Fibroblast of peridontal ligament (primary cell): ENCODE results near the gene FILIP1L.

Source experiments
- DNase-seq: peaks from one replicate; pipeline ENCODE4 v3.0.0-alpha.2; 2010; ENCODE audit errors: extremely low read depth

FILIP1L gene

DNA sequence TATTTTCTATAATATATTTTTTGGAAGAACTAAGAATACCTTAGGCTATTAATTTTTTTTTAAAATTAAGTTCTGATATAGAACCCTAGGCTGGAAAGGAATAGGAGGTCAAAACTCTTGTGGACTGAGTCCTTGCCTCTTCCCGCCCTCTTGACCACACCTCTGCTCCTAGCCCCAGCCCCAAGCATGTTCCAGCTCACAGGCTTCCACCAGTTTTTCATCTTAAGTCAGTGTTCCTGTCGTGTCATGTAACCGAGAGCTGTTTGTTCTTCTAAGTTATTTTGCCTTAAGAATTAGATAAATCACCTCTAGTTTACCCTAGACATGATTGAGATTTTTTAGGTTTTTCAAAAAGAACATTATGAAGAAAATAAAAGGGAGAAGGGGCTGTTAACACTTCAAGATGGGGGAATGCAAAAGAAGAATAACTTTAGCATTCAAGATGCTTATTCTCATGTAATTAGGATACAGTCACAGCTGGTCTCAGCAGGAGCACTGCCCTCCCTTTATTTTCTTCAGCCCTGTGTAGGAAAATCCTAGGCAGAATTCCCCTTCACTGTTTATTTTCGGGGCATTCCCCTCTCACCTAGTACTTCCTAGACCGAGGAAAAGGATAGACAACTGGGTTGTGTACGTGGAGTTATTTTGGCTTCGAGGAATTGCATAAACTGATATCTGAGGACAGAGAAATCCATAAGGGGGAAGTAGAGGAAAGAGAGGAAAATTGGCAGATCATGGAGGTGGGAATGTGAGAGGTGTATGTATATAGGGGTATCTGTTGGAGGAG is 186.4 kb downstream of the FILIP1L start:
- DNase-seq: no peak

DNA sequence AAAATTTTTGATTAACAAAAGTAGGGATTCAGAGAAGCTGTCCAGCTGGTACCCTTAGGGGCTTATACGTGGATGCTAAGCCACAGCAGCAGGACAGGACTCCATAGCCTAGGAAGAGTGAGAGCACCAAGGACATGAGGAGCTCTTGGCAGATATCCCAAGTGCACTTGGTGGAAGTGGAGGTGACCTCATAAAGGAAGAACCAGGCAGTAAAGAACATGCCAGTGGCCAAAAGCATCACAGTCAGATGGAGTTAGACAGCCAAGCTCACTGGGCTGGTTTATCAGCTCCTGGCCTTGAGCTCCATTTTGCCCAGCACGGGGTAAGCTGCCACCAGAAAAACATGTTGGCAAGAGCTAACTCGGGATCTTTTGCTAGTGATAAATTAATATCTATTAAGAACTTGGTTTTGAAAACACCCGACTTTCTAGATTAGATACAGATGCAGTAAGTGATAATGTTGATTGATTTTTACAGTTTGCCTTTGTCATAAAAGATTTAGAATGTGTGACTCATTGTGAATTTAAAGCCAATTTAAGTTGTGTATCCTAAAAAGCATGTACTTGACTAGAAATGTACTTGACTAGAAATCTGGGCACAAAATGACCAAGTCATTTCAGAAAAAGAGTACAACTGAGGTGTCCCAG is 188.6 kb downstream of the FILIP1L start:
- peak; percentile 61 for DNase-seq

GRCh38 chr3:99923873-99924272 is 190.4 kb downstream of the FILIP1L start:
- no peak for DNase-seq

- no peak for DNase-seq
Measured at GRCh38 chr3:99921986-99922385, 192.3 kb downstream of the FILIP1L start.

DNA sequence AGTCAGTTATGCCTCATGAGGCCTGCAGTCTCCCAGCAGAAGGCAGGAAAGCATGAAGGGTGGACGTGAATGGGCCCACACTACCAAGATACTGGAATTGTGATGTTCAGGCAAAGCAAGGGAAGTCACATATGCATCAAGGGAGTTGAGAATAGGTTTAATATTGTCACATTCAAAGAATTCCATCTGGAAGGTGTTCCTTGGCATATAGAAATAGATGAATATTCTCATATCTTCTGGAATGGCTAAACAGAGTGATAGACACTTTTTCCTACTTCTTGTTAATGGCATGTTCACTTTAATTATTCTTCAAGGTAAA is 193.0 kb downstream of the FILIP1L start:
- DNase-seq: no peak

GRCh38 chr3:99920481-99921376 is 193.6 kb downstream of the FILIP1L start:
- peak; percentile 67 for DNase-seq

- no peak for DNase-seq
Measured at GRCh38 chr3:99919694-99920093, 194.6 kb downstream of the FILIP1L start.

DNA sequence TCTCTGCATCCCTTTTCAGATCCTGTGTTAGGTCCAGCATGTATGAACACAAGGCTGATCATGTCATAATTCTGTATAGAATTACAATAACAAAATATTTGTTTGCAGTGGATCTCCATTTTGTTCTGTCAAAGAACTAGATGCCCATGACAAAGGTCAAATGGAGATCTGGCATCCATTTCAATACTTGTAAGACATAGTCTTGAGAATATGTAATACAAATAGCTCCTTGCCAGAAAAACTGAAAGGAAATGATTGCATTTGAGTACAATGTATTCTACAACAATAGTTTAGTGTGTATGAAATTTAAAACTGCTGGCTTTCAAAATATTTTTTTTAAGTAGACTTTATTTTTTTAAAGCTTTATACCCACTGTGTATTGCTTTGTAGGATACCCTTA is 195.6 kb downstream of the FILIP1L start:
- DNase-seq: peak; percentile 51

DNA sequence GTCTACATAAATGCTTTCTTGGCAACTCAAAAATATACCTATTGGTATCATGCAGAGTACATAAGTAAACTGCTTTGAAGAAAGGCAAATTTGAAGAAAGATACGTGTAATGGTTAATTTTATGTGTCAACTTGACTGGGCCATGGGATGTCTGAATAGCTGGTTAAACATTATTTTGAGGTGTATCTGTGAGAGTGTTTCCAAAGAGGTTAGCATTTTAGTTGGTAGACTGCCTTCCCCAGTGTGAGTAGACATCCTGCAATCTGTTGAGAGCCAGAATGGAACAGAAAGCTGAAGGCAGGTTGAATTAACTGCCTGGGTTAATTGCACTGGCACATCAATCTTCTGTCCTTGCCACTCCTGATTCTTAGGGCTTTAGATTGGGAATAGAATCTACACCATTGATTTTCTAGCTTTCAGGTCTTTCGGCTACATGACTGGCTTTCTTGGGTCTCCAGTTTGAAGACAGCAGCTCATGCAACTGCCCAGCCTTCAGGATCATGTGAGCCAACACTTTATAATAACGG is 198.3 kb downstream of the FILIP1L start:
- no peak for DNase-seq

DNA sequence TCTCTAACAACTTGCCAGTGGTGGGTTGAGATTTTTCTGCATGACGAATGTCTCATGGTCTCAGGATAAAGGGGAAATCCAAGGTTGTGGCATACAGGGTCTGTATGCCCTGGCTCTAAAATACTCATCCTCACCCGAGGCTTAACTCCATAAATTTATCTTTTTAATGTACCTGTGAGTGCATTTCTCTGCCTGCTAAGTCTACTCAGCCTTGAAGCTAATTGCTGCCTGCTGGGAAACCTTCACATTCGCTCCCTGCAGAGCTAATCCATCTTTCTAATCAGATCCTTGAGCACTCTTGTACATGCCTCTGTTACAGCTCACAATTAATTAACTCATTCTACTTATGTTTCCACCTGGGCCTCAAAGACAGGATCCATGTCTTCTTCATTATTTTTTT is 202.9 kb downstream of the FILIP1L start:
- no peak for DNase-seq

GRCh38 chr3:99910752-99911290 is 203.5 kb downstream of the FILIP1L start:
- DNase-seq: no peak

DNA sequence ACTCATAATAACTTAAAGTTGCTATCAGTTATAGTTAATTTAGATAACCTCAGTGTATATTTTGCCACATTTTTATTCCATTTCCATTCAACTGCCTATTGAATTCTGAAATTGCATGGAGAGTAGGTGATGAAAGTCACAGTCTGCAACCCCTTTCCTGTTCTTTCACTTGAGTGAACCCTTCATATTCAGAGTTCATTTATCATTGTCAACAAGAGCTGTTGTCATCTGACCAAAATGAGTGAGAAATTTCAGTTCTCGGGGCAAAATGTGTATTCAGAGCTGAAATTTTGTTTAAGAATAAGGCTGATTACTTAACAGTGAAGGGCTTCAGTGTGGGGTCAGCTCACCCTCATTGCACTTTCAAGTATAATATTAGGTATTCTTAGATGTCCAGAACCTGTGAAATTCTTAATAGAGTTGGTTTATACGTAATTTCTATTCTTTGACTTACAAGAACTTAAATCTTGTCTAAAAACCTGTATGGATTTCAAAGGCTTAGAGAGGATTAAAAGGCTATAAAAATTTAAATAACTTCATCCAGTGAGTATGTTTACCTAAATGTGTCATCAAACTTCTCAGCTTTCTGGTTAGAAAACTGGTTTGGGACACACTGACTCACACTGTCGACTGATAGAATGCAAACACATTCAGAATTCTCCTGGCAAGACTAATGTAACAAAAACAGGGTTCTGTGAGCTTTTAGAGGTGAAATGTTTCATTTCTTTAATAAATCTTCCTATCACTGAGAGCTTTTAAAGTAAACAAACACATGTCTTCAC is 204.4 kb downstream of the FILIP1L start:
- peak; percentile 71 for DNase-seq

DNA sequence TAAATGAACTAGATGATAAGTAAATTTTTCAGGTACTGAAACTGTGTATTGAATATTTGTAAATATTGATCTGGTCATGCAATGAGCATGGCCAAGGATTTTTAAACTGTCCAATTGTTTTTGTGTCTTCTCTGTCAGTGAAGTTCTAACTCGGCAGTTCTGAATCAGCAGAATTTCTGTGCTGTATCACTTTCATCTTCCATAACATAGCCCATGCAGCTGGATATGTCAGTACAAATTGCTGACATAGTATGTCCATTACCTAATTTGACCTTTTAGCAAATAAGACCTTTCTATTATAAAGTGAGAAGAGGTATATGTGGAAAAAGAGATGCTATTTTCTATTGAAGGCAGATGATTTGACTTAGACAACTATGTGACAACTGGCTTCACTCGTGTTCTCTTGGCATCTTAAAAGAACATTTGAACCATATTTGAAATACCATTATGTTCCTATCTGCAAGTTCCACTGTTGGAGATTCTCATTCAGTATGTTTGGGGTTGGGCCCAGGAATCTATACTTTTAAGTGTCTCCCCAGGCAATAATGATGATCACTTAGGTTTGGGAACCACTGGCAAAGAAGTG is 206.2 kb downstream of the FILIP1L start:
- DNase-seq: no peak

- no peak for DNase-seq
Measured at GRCh38 chr3:99903869-99904268, 210.4 kb downstream of the FILIP1L start.

DNA sequence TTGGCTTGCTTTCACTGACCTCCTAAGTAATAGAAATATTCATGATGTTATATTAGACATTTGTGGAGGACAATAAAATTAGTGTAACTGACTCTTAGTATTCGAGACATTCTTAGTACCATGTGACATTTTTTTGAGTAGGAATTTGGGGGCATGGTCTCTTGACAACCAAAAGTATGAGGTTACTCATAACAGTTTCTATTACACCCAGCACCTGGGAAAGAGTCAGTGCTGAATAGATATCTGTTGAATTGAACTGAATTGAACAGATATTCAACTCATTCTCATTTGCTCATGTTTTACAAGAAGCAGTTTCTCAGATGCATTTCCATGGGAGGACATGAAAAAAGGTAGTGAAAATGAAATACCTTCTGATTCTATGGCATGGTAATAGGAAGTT is 212.2 kb downstream of the FILIP1L start:
- DNase-seq: no peak

DNA sequence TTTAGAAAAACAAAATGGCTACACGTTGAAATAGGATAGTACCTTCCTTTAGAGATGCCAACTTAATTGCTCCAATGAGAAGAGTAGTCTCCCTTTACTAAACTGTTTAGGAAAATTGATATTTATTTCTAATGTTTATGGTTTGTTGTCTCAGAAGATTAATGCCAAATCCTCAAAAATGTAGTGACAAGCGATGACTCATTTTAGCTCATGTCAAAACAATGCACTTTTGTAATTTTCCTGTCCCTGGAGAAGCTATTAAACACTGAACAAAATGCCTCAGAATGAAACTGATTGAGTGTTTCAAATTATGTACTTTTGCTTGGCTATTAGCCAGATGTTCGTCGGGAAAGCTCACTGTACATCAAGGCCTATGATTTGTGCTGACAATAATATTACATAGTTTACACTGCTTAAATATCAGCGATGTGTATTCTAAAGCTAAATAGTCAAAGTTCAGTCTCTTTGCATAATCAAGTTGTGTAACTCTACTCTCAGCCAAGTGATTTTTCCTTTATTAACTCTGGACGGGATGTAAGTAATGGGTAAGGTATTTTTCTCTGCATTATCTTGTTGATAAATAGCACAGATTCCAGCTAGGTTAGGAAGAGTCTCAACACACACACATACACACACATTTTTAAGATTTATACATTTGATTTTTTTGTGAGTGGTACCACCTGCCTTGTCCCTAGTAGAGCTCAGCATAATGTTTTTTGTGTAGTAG is 212.9 kb downstream of the FILIP1L start:
- DNase-seq: peak; percentile 95

- DNase-seq: no peak
Measured at GRCh38 chr3:99900248-99900647, 214.1 kb downstream of the FILIP1L start.

DNA sequence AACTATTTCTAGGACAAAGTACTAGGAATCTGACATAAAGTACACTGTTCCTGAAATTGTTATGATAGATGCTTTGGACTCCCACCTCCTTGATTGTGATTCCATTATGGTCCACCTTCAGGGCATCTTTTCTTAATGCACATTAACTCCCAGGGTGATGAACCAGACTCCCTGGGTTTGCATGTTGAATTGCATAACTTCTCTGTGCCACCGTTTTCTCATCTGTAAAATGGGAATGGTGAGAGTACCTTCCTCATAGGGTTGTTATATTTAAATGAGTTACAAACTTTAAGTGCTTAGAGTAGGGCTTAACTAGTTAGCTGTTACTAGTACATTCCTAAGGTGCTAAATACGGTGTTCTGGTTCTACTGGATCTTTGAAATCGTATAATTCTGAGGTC is 214.7 kb downstream of the FILIP1L start:
- no peak for DNase-seq

- no peak for DNase-seq
Measured at GRCh38 chr3:99896482-99896881, 217.8 kb downstream of the FILIP1L start.
